Measurements from ENCODE around the gene CDC42BPB.

- TF ChIP-seq POLR2A (IDR thresholded peaks at IDR 0.05) (no peak), POLR2AphosphoS5 (IDR thresholded peaks at IDR 0.05) (no peak)
- TF ChIP-seq, protein P1, sequence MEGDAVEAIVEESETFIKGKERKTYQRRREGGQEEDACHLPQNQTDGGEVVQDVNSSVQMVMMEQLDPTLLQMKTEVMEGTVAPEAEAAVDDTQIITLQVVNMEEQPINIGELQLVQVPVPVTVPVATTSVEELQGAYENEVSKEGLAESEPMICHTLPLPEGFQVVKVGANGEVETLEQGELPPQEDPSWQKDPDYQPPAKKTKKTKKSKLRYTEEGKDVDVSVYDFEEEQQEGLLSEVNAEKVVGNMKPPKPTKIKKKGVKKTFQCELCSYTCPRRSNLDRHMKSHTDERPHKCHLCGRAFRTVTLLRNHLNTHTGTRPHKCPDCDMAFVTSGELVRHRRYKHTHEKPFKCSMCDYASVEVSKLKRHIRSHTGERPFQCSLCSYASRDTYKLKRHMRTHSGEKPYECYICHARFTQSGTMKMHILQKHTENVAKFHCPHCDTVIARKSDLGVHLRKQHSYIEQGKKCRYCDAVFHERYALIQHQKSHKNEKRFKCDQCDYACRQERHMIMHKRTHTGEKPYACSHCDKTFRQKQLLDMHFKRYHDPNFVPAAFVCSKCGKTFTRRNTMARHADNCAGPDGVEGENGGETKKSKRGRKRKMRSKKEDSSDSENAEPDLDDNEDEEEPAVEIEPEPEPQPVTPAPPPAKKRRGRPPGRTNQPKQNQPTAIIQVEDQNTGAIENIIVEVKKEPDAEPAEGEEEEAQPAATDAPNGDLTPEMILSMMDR (IDR thresholded peaks at IDR 0.05): no peak
Measured at GRCh38 chr14:103058164-103059055, 1.1 kb upstream of the CDC42BPB start.

Data from breast epithelium (tissue), 3 donors.